Measurements from ENCODE around the gene BRMS1. TPM values are rescaled to one million over a fixed set of nuclear protein-coding genes. Genes with fewer than 3 reads are reported as not detected.
"Not testable (repeated sequence)": the region's sequence is repeated elsewhere in the genome, so short reads cannot be mapped to it uniquely, and the experiment has no call there.

Gene BRMS1
- total RNA-seq, 1 donor from 2014 or later = 28.2 TPM

DNA sequence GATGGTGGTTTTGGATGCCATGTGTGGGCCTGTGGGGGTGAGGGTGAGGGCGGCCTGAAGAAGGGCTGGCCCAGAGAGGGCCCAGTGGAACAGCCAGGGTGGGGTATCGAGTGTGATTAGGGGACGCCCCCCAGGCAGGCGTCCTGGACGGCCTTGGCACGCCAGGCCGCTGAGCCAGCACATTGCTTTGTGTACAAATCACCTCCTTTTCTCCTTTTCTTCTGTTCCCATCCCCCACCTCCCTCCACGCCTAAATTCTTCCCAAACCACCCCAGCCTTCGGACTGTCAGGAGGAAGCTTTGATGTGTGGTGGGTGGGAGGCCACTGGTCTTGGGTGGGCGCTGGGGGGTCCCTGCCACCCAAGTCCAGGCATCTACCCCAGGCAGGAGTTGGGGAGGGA lies 20.2 kb downstream of the BRMS1 start:
- Histone ChIP-seq H3K4me3 (ENCODE audit: low read length in 3 of 3) (no peak overlapping the region), H3K9ac (ENCODE audit: low read depth in 1 of 3, low read length in 3 of 3) (no peak overlapping the region), H3K4me1 (ENCODE audit: control insufficient read depth in 3 of 3, insufficient read depth in 3 of 3, low read length in 3 of 3) (peaks cover 27 to 41% (median 37%) of the 10 kb centered on the region in 3 donors), H3K27ac (ENCODE audit: low read depth, low read length) (no peak overlapping the region), H3K36me3 (ENCODE audit: control insufficient read depth in 3 of 3, insufficient read depth in 3 of 3, low read length in 3 of 3) (no peaks in the 10 kb centered on the region), H3K9me3 (ENCODE audit: control insufficient read depth in 3 of 3, low read length in 3 of 3) (no peaks in the 10 kb centered on the region), H3K27me3 (ENCODE audit: control insufficient read depth in 3 of 3, insufficient read depth in 3 of 3, low read length in 3 of 3) (no peaks in the 10 kb centered on the region)

DNA sequence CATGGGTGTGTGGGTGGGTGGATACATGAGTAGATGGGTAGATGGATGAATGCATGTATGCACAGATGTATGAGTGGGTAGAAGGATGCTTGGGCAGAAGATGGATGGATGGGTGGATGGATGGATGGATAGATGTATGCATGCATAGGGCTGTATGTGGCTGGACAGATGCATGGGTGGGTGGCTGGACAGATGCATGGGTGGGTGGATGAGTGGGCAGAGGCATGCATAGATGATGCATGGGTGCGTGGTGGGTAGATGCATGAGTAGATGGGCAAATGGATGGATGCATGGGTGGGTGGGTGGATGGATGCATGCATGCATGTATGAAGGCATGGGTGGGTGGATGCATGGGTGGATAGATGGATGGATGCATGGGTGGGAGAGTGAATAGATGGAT lies 21.2 kb downstream of the BRMS1 start:
- H3K4me3 ChIP-seq (ENCODE audit: low read length in 3 of 3) = no peak overlapping the region
- H3K4me1 ChIP-seq (ENCODE audit: control insufficient read depth in 3 of 3, insufficient read depth in 3 of 3, low read length in 3 of 3) = peaks cover 27 to 39% (median 34%) of the 10 kb centered on the region in 3 donors
- H3K27ac ChIP-seq (ENCODE audit: low read depth, low read length) = no peak overlapping the region
- H3K9ac ChIP-seq (ENCODE audit: low read depth in 1 of 3, low read length in 3 of 3) = no peak overlapping the region
- no peaks in the 10 kb centered on the region for H3K9me3 ChIP-seq (ENCODE audit: control insufficient read depth in 3 of 3, low read length in 3 of 3)
- no peaks in the 10 kb centered on the region for H3K36me3 ChIP-seq (ENCODE audit: control insufficient read depth in 3 of 3, insufficient read depth in 3 of 3, low read length in 3 of 3)
- no peaks in the 10 kb centered on the region for H3K27me3 ChIP-seq (ENCODE audit: control insufficient read depth in 3 of 3, insufficient read depth in 3 of 3, low read length in 3 of 3)

DNA sequence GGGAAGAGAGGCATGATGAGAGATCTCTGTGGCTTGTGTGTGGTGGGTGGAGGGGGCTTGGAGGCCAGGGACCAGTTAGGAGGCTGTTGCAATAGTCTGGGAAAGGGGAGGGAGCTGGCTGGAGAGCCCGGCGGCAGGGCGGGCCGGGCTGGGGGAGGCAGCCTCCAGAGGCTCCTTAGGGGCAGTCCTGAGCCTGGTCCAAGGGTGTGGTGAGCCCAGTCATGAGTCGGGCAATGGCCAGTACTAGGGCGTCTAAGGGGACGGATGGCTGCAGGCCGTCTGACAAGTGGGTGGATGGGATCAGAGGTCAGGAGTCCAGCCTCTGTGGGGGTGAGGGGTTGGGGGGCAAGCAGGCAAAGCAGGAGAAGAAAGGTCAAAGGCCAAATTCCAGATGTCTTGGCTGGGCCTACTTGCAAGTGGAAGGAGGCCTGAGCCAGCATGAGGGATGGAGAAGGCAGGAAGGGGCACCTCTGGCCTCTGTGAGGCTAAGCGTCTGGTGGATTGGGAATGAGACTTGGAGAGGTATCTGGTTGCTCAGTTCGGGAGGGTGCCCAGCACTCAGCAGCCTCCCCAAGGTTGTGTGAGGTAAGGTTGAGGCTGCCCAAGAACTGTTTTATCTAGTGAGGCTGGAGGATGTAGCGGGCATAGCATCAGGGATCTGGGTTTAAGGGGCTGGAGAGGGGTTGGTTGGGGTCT lies 22.0 kb downstream of the BRMS1 start:
- no peak overlapping the region for H3K4me3 ChIP-seq (ENCODE audit: low read length in 3 of 3)
- no peaks in the 10 kb centered on the region for H3K27me3 ChIP-seq (ENCODE audit: control insufficient read depth in 3 of 3, insufficient read depth in 3 of 3, low read length in 3 of 3)
- no peaks in the 10 kb centered on the region for H3K36me3 ChIP-seq (ENCODE audit: control insufficient read depth in 3 of 3, insufficient read depth in 3 of 3, low read length in 3 of 3)
- no peak overlapping the region for H3K9ac ChIP-seq (ENCODE audit: low read depth in 1 of 3, low read length in 3 of 3)
- peak overlapping the region; percentile 44 for H3K27ac ChIP-seq (ENCODE audit: low read depth, low read length)
- H3K9me3 ChIP-seq (ENCODE audit: control insufficient read depth in 3 of 3, low read length in 3 of 3) = no peaks in the 10 kb centered on the region
- H3K4me1 ChIP-seq (ENCODE audit: control insufficient read depth in 3 of 3, insufficient read depth in 3 of 3, low read length in 3 of 3) = peaks cover 27 to 39% (median 32%) of the 10 kb centered on the region in 3 donors

DNA sequence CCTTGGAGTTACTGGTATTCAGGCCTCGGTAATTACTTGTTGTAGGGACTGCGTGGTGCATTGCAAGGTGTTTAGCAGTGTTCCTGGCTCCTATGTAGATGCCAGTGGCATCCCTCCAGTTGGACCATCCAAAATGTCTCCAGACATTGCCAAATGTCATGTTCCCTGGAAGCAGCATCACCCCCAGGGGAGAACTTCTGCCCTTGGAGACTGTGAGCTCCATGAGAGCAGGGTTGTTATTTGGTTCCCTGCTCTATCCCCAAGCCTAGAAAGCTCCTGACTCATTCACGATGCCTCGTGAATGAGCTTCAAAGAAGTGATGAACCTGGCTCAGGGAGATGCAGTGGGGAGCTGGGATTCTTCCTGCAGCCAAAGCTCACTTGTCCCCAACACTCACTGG lies 23.3 kb downstream of the BRMS1 start:
- Histone ChIP-seq H3K27me3 (ENCODE audit: control insufficient read depth in 3 of 3, insufficient read depth in 3 of 3, low read length in 3 of 3) (peaks cover 0 to 2% (median 2%) of the 10 kb centered on the region in 3 donors), H3K4me1 (ENCODE audit: control insufficient read depth in 3 of 3, insufficient read depth in 3 of 3, low read length in 3 of 3) (peaks cover 18 to 36% (median 26%) of the 10 kb centered on the region in 3 donors), H3K27ac (ENCODE audit: low read depth, low read length) (peak overlapping the region; percentile 44)

DNA sequence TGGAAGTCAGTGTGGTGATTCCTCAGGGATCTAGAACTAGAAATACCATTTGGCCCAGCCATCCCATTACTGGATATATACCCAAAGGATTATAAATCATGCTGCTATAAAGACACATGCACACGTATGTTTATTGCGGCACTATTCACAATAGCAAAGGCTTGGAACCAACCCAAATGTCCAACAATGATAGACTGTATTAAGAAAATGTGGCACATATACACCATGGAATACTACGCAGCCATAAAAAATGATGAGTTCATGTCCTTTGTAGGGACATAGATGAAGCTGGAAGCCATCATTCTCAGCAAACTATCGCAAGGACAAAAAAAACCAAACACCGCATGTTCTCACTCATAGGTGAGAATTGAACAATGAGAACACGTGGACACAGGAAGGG lies 24.2 kb downstream of the BRMS1 start:
- not testable (repeated sequence) for H3K36me3 ChIP-seq (ENCODE audit: control insufficient read depth in 3 of 3, insufficient read depth in 3 of 3, low read length in 3 of 3); H3K27ac ChIP-seq (ENCODE audit: low read depth, low read length); H3K9ac ChIP-seq (ENCODE audit: low read depth in 1 of 3, low read length in 3 of 3); H3K4me3 ChIP-seq (ENCODE audit: low read length in 3 of 3); H3K9me3 ChIP-seq (ENCODE audit: control insufficient read depth in 3 of 3, low read length in 3 of 3)
- peaks cover 20 to 41% (median 25%) of the 10 kb centered on the region in 3 donors for H3K4me1 ChIP-seq (ENCODE audit: control insufficient read depth in 3 of 3, insufficient read depth in 3 of 3, low read length in 3 of 3)
- H3K27me3 ChIP-seq (ENCODE audit: control insufficient read depth in 3 of 3, insufficient read depth in 3 of 3, low read length in 3 of 3) = peaks cover 7 to 11% (median 10%) of the 10 kb centered on the region in 3 donors

More for the DNA sequence above, 23.3 kb downstream of the BRMS1 start:
- Histone ChIP-seq H3K9ac (ENCODE audit: low read depth in 1 of 3, low read length in 3 of 3) (no peak overlapping the region), H3K4me3 (ENCODE audit: low read length in 3 of 3) (no peak overlapping the region), H3K9me3 (ENCODE audit: control insufficient read depth in 3 of 3, low read length in 3 of 3) (no peaks in the 10 kb centered on the region), H3K36me3 (ENCODE audit: control insufficient read depth in 3 of 3, insufficient read depth in 3 of 3, low read length in 3 of 3) (no peaks in the 10 kb centered on the region)

DNA sequence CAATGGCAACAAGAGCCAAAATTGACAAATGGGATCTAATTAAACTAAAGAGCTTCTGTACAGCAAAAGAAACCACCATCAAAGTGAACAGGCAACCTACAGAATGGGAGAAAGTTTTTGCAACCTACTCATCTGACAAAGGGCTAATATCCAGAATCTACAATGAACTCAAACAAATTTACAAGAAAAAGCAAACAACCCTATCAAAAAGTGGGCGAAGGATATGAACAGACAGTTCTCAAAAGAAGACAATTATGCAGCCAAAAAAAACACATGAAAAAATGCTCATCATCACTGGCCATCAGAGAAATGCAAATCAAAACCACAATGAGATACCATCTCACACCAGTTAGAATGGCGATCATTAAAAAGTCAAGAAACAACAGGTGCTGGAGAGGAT lies 24.6 kb downstream of the BRMS1 start:
- not testable (repeated sequence) for H3K36me3 ChIP-seq (ENCODE audit: control insufficient read depth in 3 of 3, insufficient read depth in 3 of 3, low read length in 3 of 3); H3K27ac ChIP-seq (ENCODE audit: low read depth, low read length); H3K9me3 ChIP-seq (ENCODE audit: control insufficient read depth in 3 of 3, low read length in 3 of 3); H3K9ac ChIP-seq (ENCODE audit: low read depth in 1 of 3, low read length in 3 of 3); H3K4me3 ChIP-seq (ENCODE audit: low read length in 3 of 3)
- H3K4me1 ChIP-seq (ENCODE audit: control insufficient read depth in 3 of 3, insufficient read depth in 3 of 3, low read length in 3 of 3) = peaks cover 20 to 42% (median 24%) of the 10 kb centered on the region in 3 donors
- H3K27me3 ChIP-seq (ENCODE audit: control insufficient read depth in 3 of 3, insufficient read depth in 3 of 3, low read length in 3 of 3) = peaks cover 11 to 15% (median 14%) of the 10 kb centered on the region in 3 donors

DNA sequence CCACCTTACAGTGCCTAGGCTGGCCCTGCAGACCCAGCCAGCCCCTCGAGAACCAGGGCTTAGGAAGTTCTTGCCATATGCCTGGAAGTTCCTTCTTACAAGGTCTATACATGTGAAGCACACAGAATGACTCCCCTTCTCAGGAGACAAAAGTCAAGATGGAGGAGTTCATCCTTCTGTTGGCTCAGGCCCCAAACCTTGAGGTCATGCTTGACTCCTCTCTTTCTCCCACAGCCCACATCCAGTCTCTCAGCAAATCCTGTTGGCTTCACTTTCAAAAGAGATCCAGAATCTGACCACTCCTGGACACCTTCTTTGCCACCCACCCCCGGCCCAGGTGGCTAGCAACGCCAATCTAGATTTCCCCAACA lies 26.3 kb downstream of the BRMS1 start:
- H3K9me3 ChIP-seq (ENCODE audit: control insufficient read depth in 3 of 3, low read length in 3 of 3) = no peaks in the 10 kb centered on the region
- H3K4me3 ChIP-seq (ENCODE audit: low read length in 3 of 3) = peak overlapping the region in 2 of 3 donors; percentile 1 to 29
- H3K4me1 ChIP-seq (ENCODE audit: control insufficient read depth in 3 of 3, insufficient read depth in 3 of 3, low read length in 3 of 3) = peaks cover 23 to 42% (median 29%) of the 10 kb centered on the region in 3 donors
- H3K9ac ChIP-seq (ENCODE audit: low read depth in 1 of 3, low read length in 3 of 3) = peak overlapping the region in 1 of 3 donors; percentile 45
- no peaks in the 10 kb centered on the region for H3K36me3 ChIP-seq (ENCODE audit: control insufficient read depth in 3 of 3, insufficient read depth in 3 of 3, low read length in 3 of 3)
- peaks cover 18 to 27% (median 22%) of the 10 kb centered on the region in 3 donors for H3K27me3 ChIP-seq (ENCODE audit: control insufficient read depth in 3 of 3, insufficient read depth in 3 of 3, low read length in 3 of 3)
- H3K27ac ChIP-seq (ENCODE audit: low read depth, low read length) = peak overlapping the region; percentile 65

DNA sequence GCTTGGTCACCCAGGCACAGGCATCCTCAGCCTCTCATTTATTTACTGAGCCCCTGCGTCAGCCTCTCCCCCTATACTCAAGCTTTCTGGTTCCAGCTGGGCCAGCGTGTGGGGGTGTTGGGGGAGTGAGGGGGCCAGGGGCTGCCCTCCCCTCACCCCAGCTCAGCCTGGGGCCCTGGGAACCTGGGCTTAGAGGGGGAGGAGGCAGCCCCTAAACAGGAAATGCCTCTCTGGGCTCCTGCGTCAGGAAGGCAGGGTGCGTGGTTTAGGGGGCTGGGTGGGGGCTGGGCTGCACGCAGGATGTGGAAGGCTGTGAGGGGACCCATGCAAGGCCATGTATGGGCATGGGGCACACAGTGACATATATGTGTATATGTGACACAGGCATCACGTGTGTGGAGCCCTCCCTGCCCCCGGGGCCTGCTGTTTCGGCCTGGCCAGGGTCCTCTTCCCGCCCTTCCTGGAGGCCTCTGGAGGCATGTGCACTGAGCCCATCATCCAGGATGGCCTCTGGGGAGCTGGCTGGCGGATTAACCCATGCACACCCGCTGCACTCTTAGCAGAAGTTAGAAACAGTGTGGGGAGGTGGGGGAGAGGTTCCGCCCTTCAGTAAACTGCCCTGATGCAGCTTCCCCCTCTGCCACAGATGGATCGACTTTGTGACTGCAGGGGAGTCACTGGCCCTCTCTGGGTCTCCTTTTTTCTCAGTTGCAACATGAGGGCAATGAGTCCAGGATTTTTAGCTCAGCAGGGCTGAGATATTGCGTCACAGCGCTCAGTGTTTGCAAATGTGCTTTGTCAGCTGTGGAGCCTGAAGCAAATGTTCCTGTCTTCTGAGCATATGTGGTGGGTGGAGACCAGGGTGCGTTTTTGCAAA lies 26.9 kb downstream of the BRMS1 start:
- no peaks in the 10 kb centered on the region for H3K9me3 ChIP-seq (ENCODE audit: control insufficient read depth in 3 of 3, low read length in 3 of 3)
- peak overlapping the region in 2 of 3 donors; percentile 1 to 35 for H3K4me3 ChIP-seq (ENCODE audit: low read length in 3 of 3)
- peaks cover 18 to 27% (median 22%) of the 10 kb centered on the region in 3 donors for H3K27me3 ChIP-seq (ENCODE audit: control insufficient read depth in 3 of 3, insufficient read depth in 3 of 3, low read length in 3 of 3)
- no peaks in the 10 kb centered on the region for H3K36me3 ChIP-seq (ENCODE audit: control insufficient read depth in 3 of 3, insufficient read depth in 3 of 3, low read length in 3 of 3)
- peaks cover 23 to 45% (median 31%) of the 10 kb centered on the region in 3 donors for H3K4me1 ChIP-seq (ENCODE audit: control insufficient read depth in 3 of 3, insufficient read depth in 3 of 3, low read length in 3 of 3)
- H3K9ac ChIP-seq (ENCODE audit: low read depth in 1 of 3, low read length in 3 of 3) = peak overlapping the region in 1 of 3 donors; percentile 45
- H3K27ac ChIP-seq (ENCODE audit: low read depth, low read length) = peak overlapping the region; percentile 65

DNA sequence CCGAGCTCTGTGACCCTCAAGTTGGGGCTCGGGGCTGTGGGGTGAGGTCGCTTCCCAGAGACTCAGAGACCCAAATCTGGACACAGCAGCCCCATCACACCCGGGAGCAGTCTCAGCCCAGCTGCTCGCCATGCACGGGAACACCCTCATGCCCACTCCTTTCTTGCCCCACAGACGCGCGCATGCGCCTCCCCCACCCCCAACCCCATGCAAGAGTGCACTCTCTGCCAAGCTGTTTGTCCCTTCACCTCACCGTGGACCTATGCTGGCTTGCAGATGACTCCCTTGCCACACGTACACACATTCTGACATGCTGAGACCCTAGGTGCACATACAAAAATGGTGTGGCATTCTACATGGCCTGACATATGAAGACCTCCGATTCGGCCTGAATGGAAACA lies 27.6 kb downstream of the BRMS1 start:
- Histone ChIP-seq H3K4me3 (ENCODE audit: low read length in 3 of 3) (peak overlapping the region in 2 of 3 donors; percentile 1 to 35), H3K4me1 (ENCODE audit: control insufficient read depth in 3 of 3, insufficient read depth in 3 of 3, low read length in 3 of 3) (peaks cover 22 to 46% (median 31%) of the 10 kb centered on the region in 3 donors)

More for the DNA sequence above, 27.6 kb downstream of the BRMS1 start:
- H3K9ac ChIP-seq (ENCODE audit: low read depth in 1 of 3, low read length in 3 of 3) = peak overlapping the region in 1 of 3 donors; percentile 45
- no peaks in the 10 kb centered on the region for H3K36me3 ChIP-seq (ENCODE audit: control insufficient read depth in 3 of 3, insufficient read depth in 3 of 3, low read length in 3 of 3)
- H3K9me3 ChIP-seq (ENCODE audit: control insufficient read depth in 3 of 3, low read length in 3 of 3) = no peaks in the 10 kb centered on the region
- peak overlapping the region; percentile 65 for H3K27ac ChIP-seq (ENCODE audit: low read depth, low read length)
- peaks cover 18 to 27% (median 22%) of the 10 kb centered on the region in 3 donors for H3K27me3 ChIP-seq (ENCODE audit: control insufficient read depth in 3 of 3, insufficient read depth in 3 of 3, low read length in 3 of 3)

All from skeletal muscle tissue (tissue), 4 donors.